GM19025 (cell line): ENCODE measurements around the gene GOLGA6L26.
"Not testable (repeated sequence)": the region's sequence is repeated elsewhere in the genome, so short reads cannot be mapped to it uniquely, and the experiment has no call there.

Source experiments
- ATAC-seq: cut with Tn5 transposase; IDR thresholded peaks from one replicate; pipeline ENCODE4 v1.9.1; 2021; ENCODE audit warnings: mild to moderate bottlenecking, low read depth, moderate library complexity; ENCODE audit not compliant: unreplicated experiment

GOLGA6L26 gene

GRCh38 chr15:23334096-23334495 is at the start of gene GOLGA6L26:
GOLGA6L26 (minus strand) TSS chr15:23334196; CDS start chr15:23334135, 61 bp downstream.
- not testable (repeated sequence) for ATAC-seq

DNA sequence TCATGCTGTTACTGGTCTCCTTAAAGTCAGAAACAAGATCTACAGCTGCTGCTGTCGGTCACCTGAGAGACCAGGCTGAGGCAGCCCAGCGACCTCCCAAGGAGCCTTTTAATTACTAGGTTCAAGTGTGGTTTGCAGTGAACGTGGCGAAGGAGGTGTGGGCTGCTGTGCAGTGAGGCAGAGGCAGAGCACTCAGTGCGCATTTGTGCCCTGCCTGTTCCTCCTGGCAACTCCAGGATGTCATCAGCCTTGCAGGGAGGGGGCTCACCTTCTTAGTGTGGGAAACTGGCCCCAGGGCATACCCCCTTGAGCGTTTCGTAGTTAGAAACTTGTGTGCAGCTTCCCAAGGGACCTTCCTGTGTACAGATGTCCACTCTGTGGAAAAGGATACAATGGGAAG is 47.2 kb upstream of the GOLGA6L26 start:
- not testable (repeated sequence) for ATAC-seq

DNA sequence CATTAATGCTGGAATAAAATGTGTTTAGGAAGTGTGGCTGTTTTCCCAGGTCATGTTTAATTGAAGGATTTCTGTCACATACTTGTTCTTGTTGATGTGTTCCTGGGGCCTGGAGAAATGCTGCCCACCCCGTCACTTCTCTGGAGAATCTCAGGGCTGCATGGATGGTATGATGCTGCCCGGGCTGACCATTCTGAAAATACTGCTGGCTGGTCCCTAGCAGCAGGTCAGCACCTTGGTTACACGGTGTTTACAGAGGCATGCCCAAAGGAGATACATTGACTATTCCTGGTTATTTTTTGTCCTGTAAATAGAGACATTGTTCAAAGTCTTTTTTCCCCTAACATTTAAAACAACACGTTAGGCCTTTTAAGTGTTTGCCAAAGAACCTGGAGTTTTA is 46.7 kb upstream of the GOLGA6L26 start:
- not testable (repeated sequence) for ATAC-seq

- ATAC-seq = not testable (repeated sequence)
Measured at GRCh38 chr15:23378946-23379345, 45.0 kb upstream of the GOLGA6L26 start.

- not testable (repeated sequence) for ATAC-seq
Measured at GRCh38 chr15:23374226-23374625, 40.2 kb upstream of the GOLGA6L26 start.

DNA sequence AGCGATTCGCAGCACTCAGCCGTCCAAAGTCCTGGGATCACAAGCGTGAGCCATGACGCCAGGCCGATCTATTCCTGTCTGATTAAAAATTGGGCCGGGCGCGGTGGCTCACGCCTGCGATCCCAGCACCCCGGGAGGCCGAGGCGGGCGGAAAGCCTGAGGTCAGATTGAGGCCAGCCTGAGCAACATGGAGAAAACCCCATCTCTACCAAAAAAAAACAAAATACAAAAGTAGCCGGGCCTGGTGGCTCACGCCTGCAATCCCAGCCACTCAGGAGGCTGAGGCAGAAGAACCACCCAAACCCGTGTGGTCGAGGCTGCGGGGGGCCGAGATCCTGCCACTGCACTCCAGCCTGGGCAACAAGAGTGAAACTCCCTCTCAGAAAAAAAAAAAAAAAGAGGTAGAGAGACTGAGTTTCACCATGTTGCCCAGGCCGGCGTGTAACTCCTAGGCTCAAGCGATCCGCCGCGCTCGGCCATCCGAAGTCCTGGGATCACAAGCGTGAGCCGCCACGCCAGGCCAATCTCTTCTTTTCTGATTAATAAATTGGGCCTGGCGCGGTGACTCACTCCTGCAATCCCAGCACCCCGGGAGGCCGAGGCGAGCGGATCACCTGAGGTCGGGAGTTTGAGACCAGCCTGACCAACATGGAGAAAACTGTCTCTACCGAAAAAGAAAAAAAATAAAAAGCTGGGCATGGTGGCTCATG is 39.0 kb upstream of the GOLGA6L26 start:
- ATAC-seq = not testable (repeated sequence)

DNA sequence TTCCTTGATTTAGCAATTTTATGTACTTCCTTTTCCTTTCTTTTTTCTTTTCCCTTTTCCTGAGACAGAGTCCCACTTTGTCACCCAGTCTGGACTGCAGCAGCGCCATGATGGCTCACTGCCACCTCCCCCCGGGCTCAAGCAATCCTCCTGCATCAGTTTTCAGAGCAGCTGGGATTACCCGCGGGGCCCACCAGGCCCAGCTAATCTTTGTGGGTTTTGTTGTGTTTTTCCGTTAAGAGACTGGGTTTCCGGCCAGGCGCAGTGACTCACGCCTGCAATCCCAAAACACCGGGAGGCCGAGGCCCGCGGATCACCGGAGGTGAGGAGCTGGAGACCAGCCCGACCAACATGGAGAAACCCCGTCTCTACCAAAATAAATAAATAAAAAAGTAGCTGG is 38.3 kb upstream of the GOLGA6L26 start:
- ATAC-seq = no peak

DNA sequence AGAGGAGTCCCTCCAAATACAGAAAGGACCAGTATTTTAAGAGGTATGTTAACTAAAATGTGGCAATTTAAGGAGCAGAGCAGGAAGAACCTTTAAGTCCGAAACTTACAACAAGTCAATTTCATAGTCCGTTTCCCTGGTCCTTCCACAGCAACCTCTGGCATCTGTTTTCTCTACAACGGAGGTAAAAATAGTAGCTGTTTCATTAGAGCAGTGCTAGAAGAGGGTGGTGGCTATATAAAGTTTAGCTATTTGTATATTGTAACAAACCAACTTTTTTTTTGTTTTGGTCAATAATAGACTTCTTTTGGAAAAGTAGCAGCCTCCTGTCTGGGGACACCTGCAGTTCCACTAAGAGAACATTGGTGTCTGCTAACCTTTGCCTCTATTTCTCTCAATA is 37.9 kb upstream of the GOLGA6L26 start:
- ATAC-seq = not testable (repeated sequence)

DNA sequence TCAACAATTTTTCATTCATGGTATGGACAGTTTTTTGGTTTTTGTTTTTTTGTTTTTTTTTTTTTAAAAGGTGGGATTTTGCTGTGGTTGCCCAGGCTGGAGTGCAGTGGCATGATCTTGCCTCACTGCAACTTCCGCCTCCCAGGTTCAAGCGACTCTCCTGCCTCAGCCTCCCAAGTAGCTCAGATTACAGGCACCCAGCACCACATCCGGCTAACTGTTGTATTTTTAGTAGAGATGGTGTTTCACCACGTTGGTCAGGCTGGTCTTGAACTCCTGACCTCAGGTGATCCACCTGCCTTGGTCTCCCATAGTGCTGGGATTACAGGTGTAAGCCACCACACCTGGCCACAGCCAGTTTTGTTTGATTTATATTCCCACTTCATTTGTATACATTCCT is 37.1 kb upstream of the GOLGA6L26 start:
- not testable (repeated sequence) for ATAC-seq

DNA sequence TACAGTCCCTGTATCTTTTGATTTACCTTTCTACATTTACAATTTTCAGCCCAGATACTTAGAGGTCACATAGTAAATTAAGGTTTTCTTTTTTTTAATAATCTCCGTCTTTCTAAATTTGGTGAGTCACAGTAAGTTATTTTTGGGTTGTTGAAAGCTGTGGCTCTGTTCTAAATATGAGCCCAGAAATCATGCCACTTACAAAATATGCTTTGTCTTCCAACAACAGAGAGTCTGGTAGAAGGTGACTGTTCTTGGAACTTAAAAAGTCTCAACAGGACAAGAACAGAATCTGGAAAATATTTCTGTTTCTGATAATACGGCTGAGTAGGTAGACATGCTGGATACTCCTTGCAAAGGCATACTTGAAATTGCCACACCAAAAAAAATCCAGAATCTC is 36.6 kb upstream of the GOLGA6L26 start:
- no peak for ATAC-seq

GRCh38 chr15:23364261-23364660 is 30.3 kb upstream of the GOLGA6L26 start:
- not testable (repeated sequence) for ATAC-seq

DNA sequence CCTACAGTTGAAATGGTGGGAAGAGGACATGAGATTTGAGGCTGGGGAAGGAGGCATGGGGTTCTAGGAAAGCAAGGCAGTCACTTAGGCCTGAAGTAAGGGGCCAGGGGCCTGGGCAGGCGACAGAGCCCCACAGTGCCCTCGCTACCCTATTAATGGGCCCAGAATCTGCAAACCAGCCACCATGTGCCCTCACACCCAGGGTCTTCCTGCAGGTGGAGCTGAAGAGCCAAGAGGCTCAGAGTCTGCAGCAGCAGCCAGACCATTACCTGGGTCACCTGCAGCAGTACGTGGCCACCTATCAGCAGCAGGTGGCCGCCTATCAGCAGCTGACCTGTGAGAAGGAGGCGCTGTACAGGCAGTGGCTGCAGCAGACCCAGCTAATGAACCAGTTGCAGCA is 28.6 kb upstream of the GOLGA6L26 start:
- ATAC-seq = not testable (repeated sequence)

DNA sequence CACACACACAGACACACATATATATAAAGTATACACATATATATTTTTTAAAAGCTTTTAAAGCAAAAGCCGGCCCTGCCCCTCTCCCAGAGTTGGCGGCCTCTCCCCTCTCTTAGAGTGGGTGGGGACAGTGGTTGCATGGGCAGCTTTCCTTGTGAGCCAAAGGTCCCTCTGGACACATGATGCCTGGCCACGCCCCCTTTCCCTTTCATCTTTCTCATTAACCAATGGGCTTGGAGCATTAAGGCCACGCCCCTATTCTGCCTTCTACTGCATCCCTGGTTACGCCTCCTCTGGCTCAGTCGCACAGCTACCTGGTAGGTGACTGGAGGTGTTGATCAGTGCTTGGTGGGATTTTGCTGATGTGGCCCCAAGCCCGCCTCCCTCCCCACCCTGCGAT is 20.5 kb upstream of the GOLGA6L26 start, which contains the start of gene GOLGA8S:
TSS of gene GOLGA8S (plus strand) at position 301 of the 400 bp plus-strand sequence. CDS start at position 363, 62 bp downstream.
- not testable (repeated sequence) for ATAC-seq

- not testable (repeated sequence) for ATAC-seq
Measured at GRCh38 chr15:23311233-23311632, 22.8 kb downstream of the GOLGA6L26 start.

DNA sequence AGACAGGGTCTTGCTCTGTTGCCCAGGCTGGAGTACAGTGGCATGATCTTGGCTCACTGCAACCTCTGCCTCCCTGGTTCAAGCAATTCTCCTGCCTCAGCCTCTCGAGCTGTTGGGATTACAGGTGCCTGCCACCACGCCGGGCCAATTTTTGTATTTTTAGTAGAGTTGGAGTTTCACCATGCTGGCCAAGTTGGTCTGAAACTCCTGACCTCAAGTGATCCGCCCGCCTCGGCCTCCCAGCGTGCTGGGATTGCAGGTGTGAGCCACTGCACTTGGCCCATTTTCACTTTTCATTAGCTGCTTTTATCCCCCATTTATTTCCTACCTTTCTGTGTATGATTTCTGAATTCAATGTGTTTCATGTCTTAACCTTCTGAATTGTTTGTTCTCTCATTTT is 28.1 kb downstream of the GOLGA6L26 start:
- ATAC-seq = not testable (repeated sequence)

GRCh38 chr15:23304805-23305204 is 29.2 kb downstream of the GOLGA6L26 start:
- not testable (repeated sequence) for ATAC-seq

DNA sequence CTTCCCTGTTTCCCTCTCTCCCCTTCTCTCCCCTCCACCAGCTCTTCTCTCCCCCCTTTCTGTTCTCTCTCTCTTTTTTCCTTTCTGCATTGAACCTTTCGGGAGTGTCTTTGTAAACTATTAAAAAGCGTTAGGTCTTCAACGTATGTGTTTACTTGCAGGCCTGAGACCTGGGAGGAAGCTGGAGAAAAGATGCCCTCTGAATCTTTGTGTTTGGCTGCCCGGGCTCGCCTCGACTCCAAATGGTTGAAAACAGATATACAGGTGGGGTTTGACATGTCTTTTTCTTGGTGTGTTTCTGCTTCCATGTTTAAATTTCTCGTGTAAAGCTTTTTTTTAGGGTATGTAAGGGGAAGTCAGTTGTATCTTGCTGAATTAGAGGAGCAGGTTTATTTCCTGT is 29.7 kb downstream of the GOLGA6L26 start:
- ATAC-seq = not testable (repeated sequence)

DNA sequence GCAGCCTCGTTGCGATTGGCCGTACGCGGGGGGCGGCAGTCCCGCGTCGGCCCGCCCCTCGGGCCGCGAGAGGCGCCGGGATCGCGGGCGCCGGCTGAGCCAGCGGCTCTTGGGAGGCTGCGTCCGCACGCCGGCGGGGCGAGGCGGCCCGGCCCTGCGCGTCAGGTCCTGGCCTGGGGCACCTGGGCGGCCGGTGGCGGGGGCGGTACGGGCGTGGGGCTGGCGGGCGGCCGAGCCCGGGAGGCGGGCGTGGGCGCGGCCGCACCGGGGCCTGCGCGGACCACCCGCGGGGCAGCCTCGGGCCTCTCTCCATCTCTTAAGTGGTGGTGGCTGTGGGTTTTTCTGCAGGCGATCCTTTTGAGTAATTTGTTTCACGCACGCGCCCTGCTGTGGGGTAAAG is 30.3 kb downstream of the GOLGA6L26 start:
- ATAC-seq = not testable (repeated sequence)

GRCh38 chr15:23303246-23303645 is 30.8 kb downstream of the GOLGA6L26 start:
- not testable (repeated sequence) for ATAC-seq
